ENCODE results near the gene RPL13.

GRCh38 chr16:89531821-89532526, 28.5 kb upstream of the RPL13 start:
- TF ChIP-seq CTCF (IDR thresholded peaks at IDR 0.05) (no peak), EZH2 (IDR thresholded peaks at IDR 0.05) (no peak), EZH2phosphoT487 (IDR thresholded peaks at IDR 0.05) (no peak)

All from neural progenitor cell (in vitro differentiated cells).